GM19438 (cell line): ENCODE results near the gene CNR2.
"Not testable (repeated sequence)": the region's sequence is repeated elsewhere in the genome, so short reads cannot be mapped to it uniquely, and the experiment has no call there.

ENCODE experiments used
- ATAC-seq: cut with Tn5 transposase; IDR thresholded peaks from one replicate; pipeline ENCODE4 v1.9.1; 2021; ENCODE audit warnings: low read depth; ENCODE audit not compliant: unreplicated experiment

The CNR2 gene

DNA sequence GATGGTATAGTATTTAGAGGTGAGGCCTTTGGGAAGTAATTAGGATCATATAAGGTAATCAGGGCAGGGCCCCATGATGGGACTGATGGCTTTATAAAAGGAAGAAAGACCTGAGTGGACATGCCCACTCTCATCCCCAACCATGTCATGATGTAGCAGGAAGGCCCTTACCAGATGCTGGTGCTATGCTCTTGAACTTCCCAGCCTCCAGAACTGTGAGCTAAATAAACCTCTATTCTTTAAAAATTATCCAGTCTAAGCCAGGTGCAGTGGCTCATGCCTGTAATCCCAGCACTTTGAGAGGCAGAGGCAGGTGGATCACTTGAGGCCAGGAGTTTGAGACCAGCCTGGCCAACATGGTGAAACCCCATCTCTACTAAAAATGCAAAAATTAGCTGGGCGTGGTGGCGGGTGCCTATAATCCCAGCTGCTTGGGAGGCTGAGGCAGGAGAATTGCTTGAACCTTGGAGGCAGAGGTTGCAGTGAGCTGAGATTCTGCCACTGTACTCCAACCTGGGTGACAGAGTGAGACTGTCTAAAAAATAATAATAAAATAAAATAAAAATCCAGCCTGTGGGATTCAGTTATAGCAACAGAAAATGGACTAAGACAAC is 65.6 kb downstream of the CNR2 start:
- ATAC-seq = not testable (repeated sequence)

DNA sequence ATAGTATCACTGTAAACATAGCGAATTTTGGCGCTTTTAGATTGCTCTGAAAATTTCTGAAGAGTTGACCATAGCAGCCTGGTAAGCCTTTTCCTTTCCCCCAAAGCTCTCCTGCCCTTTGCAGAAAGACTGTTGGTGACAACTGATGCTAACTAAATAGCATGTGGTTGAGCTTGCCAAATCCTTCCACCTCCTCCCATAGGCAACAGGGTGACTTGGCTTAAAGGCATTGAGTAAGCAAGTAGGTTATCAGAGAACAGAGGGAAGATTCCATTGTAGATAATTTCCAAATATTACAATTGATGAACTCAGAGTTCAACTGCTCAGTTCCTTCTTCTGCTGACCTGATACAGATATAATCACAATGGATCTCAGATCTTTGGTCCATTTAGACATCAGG is 68.0 kb downstream of the CNR2 start:
- ATAC-seq = no peak

DNA sequence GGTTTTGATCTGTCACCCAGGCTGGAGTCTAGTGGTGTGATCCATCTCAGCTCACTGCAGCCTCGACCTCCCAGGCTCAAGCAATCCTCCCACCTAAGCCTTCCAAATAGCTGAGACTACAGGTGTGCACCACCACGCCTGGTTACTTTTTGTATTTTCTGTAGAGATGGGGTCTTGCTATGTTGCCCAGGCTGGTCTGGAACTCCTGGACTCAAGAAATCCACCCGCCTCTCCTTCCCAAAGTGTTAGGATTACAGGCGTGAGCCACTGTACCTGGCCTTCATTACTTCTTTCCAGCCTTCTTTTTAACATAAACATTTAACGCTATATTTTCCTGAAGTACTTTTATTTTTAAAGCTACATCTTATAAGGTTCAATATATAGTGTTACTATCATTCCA is 69.5 kb downstream of the CNR2 start:
- ATAC-seq = no peak

DNA sequence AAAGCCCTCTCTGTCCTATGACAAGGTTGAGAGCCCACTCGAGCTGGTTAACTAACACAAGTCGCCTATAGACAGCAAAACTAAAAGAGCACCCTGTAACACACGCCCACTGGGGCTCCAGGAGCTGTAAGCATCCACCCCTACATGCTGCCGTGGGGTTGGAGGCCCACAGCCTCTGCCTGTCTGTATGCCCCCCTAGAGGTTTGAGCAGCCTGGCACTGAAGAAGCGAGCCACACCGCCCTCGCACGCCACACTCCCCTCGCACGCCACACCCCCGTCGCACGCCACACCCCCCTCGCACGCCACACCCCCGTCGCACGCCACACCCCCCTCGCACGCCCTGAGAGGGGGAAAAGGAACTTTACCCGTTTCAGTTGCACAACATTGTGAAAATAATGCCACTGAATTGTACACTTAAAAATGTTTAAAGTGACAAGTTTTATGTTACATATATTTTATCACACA is 74.7 kb downstream of the CNR2 start:
- peak; percentile 58 for ATAC-seq

DNA sequence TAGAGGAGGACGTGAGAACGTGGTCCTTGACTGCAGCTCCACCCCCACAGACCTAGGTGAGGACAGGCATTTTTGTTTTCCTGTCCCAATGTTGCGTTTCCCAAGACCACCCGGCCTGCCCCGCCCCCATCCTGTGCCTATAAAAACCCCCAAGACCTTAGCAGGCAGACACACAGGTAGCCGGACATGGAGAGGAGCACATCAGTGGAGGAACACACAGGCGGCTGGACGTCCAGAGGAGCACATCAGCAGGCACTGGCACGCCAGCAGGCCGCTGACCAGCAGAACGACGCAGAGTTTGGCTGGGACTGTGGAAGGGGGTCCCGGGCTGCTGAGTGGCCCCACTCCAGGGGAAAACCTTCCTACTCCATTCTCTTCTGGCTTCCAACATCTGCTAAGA is 75.3 kb downstream of the CNR2 start:
- no peak for ATAC-seq

DNA sequence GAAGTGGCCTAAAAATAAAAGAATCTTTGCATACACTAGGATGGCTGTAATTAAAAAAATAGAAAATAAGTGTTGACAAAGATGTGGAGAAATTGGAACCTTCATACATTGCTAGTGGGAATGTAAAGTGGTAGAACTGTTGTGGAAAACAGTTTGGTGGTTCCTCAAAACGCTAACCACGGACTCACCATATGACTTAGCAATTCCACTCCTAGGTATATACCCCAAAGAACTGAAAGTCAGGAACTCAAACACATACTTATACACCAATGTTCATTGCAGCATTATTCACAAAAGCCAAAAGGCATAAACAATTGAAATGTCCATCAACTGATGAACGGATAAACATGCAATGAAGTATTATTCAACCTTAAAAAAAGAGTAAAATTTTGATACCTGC is 77.1 kb downstream of the CNR2 start:
- no peak for ATAC-seq

DNA sequence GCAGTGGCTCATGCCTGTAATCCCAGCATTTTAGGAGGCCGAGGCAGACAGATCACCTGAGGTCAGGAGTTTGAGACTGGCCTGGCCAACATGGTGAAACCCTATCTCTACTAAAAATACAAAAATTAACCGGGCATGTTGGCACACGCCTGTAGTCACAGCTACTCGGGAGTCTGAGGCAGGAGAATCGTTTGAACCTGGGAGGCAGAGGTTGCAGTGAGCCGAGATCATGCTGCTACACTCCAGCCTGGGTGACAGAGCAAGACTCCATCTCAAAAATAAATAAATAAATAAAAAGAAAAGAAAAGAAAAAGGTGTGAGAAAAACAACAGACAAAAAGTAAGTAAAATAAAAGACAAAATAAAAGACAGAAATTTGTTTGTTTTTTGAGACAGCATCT is 79.0 kb downstream of the CNR2 start:
- not testable (repeated sequence) for ATAC-seq

DNA sequence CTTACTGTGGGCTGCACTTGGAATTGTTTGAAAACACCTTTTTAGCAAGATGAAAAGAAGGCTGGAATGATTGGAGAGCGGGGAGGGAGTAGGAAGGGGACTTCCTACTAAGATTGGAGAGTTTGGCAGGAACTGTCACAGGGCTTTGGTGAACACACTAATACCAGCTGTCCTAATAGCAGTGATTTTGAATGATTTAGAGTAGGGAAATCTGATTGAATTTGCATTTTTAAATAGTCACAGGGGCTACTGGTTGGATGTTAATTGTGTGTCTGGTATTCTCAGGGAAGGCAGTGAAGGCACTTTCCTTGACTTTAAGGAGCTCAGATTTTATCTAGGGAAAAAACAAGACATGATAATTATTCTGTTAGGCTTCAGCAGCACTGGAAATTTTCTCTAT is 85.4 kb downstream of the CNR2 start:
- no peak for ATAC-seq

DNA sequence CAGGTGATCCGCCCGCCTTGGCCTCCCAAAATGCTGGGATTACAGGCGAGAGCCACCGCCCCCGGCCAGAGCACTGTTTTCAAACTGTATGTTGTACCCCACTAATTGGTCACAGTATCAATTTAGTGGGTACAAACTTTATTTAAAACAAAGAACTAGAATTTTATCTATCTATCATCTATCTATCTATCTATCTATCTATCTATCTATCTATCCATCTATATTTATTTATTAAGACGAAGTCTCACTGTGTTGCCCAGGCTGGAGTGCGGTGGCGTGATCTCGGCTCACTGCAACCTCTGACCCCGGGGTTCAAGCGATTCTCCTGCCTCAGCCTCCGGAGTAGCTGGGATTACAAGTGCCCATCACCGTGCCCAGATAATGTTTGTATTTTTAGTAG is 86.6 kb downstream of the CNR2 start:
- not testable (repeated sequence) for ATAC-seq

DNA sequence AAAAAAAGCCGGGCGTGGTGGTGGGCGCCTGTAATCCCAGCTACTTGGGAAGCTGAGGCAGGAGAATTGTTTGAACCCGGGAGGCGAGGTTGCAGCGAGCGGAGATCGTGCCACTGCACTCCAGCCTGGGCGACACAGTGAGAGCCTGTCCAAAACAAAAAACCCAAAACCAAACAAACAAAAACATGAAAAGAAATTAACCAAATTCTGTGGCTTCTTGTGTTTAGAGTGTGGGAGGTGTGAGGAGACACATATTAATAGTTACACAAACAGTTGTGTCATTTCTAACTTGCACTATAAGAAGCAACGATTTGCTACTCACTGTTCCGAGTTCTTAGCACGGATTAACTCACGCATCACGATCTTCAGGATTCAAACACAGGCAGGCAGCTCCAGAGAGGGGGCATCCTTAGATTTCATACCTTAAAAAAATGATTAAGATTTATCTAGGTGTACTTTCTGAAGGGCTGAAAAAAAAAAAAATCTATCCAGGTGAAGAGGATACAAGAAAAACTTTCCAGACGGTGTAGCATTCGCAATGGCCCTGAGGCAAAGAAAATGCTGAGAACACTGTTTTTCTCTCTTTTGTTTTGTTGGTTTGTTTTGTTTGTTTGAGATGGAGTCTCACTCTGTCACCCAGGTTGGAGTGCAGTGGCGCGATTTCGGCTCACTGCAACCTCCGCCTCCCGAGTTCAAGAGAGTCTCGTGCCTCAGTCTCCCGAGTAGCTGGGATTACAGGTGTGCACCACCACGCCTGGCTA is 87.2 kb downstream of the CNR2 start:
- no peak for ATAC-seq

DNA sequence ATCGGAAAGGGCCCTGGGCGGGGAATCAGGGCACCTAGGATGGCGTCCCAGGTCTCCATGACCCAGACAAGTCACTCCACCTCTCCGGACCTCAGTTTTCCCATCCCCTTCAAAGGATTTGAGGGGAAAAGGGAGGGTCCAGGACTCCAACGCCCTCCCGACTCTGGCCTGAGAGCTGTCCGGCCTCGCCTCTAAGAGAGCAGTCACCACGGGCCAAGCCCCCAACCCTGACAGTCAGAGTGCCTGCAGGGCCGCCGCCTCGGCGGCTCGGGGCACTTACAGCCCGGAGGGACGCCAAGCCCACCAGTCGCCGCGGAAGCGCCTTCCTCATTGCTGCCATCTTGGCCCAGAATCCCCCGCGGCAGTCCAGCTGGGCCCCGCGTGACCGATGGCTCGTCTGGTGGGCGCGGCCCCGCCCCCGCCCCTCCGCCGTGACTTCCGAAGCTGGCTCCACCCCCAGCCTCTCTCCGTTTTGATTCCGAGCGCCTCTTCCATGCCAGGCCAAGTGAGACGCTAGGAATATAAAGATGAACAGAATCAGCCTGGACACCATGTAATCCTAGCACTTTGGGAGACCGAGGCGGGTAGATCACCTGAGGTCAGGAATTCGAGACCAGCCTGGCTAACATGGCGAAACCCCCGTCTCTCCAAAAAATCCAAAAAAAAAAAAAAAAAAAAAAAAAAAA is 87.9 kb downstream of the CNR2 start, which contains the start of gene HMGCL:
Gene HMGCL, minus strand, starts transcription at position 354 of the 686 bp plus-strand sequence. Its CDS starts 14 bp downstream, at position 340.
- peak; percentile 82 for ATAC-seq

DNA sequence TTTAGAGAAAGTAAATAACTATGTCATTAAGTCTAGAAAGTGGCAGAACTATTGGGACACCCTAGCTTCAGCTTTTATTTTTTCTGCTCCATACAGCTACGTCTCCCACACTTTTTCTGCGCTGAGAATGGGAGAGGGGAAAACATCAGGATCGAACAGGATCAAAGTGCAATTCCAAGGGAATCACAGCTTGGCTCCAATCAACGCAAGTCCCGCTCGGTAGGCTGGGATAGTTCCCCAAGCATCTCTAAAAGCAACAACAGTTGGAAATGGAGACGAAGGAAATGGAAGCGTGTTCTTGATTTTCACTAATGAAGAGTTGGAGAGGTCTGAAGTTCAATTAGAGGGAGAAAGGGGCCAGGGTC is 88.5 kb downstream of the CNR2 start:
- no peak for ATAC-seq

DNA sequence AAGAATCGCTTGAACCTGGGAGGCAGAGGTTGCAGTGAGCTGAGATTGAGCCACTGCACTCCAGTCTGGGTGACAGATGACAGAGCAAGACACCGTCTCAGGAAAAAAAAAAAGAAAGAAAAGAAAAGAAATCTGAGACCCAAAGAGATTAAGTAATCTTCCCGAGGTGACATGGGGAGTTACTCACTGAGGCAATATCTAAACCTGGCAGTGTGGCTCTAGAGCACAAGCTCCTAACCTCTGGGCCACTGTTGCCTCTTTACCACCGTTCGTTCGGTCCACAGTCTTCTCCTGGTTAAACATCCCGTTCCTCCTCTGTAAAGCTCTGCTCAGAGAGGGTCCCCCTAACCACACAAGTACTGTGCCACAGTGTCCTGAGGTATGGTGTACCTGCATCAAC is 89.4 kb downstream of the CNR2 start:
- no peak for ATAC-seq
